Spinal cord (tissue), 10 donors: ENCODE measurements around the gene RAB3A. TPM values are rescaled to one million over a fixed set of nuclear protein-coding genes. Genes with fewer than 3 reads are reported as not detected.
A peak's percentile ranks its signal among the peaks of the same experiment; 100 is the strongest.

ENCODE experiments used
- DNase-seq, 6 donors: peaks; one replicate each; pipeline versions ENCODE4 v3.0.0 to v3.0.0-alpha.2; 2013 to 2015; ENCODE audit warnings: low spot score in 6 of 6, low read depth in 4 of 6
- H3K27ac ChIP-seq: one replicate; pipeline ENCODE4 v1.5.1; 2013; ENCODE audit warnings: low read depth, low read length, control low read depth
- H3K27me3 ChIP-seq: one replicate; pipeline ENCODE4 v1.6.1; 2013; ENCODE audit warnings: low read length; ENCODE audit not compliant: control insufficient read depth, insufficient read depth
- H3K36me3 ChIP-seq: one replicate; pipeline ENCODE4 v1.6.1; 2013; ENCODE audit warnings: low read length; ENCODE audit not compliant: control insufficient read depth, insufficient read depth
- H3K4me1 ChIP-seq: one replicate; pipeline ENCODE4 v1.6.1; 2013; ENCODE audit warnings: low read length; ENCODE audit not compliant: control insufficient read depth, insufficient read depth
- H3K4me3 ChIP-seq: one replicate; pipeline ENCODE4 v1.5.1; 2013; ENCODE audit warnings: low read depth, low read length, control low read depth
- H3K9me3 ChIP-seq: one replicate; pipeline ENCODE4 v1.6.1; 2013; ENCODE audit warnings: low read length; ENCODE audit not compliant: control insufficient read depth, insufficient read depth
- WGBS: methylation state at CpG from one replicate; pipeline ENCODE4 v1.1.5; 2013; ENCODE audit warnings: missing lambda C conversion rate; ENCODE audit not compliant: insufficient coverage; 5-methylcytosine and 5-hydroxymethylcytosine counted together
- polyA plus RNA-seq, 2 donors: library from polyadenylated mRNA; unstranded; fragments of 120-200 nt; gene quantifications; one replicate each; pipeline ENCODE4 v1.2.1, GENCODE V29; 2013; ENCODE audit not compliant: insufficient read length in 2 of 2
- total RNA-seq, 2 donors: library from RNA; depleted of rRNA in 1 of 2; stranded (reverse); fragments of 120-200 nt in 1 of 2; fragments of >200 nt in 1 of 2; gene quantifications; one replicate each; pipeline versions ENCODE4 v1.2.3 to v1.2.4, GENCODE V29; 2013 to 2014
- donor health status: healthy.

RAB3A gene
- total and polyA plus RNA-seq, 4 donors: 26.7 to 342 (median 211) TPM

GRCh38 chr19:18224525-18225354, 20.9 kb upstream of the RAB3A start:
- Histone ChIP-seq H3K27me3 (peaks cover 47% of the 10 kb centered on the region), H3K36me3 (no peaks in the 10 kb centered on the region), H3K9me3 (no peaks in the 10 kb centered on the region), H3K4me3 (peak overlapping the region; percentile 39), H3K27ac (no peak overlapping the region), H3K4me1 (peaks cover 26% of the 10 kb centered on the region)
- 1% methylated on average over 80 of the region's 81 CpGs for WGBS
- DNase-seq: peak; percentile 95 to 99 (median 96)

GRCh38 chr19:18223860-18224524, 20.1 kb upstream of the RAB3A start:
- WGBS: 4% methylated on average over 35 of the region's 39 CpGs
- peaks cover 49% of the 10 kb centered on the region for H3K27me3 ChIP-seq
- H3K4me1 ChIP-seq: peaks cover 26% of the 10 kb centered on the region
- H3K27ac ChIP-seq: no peak overlapping the region
- DNase-seq: peak in 1 of 6 donors; percentile 40
- no peaks in the 10 kb centered on the region for H3K9me3 ChIP-seq
- H3K36me3 ChIP-seq: peaks cover 2% of the 10 kb centered on the region
- H3K4me3 ChIP-seq: peak overlapping the region; percentile 37

GRCh38 chr19:18221815-18222725, 18.2 kb upstream of the RAB3A start:
- H3K9me3 ChIP-seq: no peaks in the 10 kb centered on the region
- peaks cover 26% of the 10 kb centered on the region for H3K4me1 ChIP-seq
- peaks cover 3% of the 10 kb centered on the region for H3K36me3 ChIP-seq
- peaks cover 49% of the 10 kb centered on the region for H3K27me3 ChIP-seq
- 85% methylated on average over 21 of the region's 25 CpGs for WGBS
- no peak for DNase-seq
- no peak overlapping the region for H3K27ac ChIP-seq
- H3K4me3 ChIP-seq: no peak overlapping the region

- H3K27ac ChIP-seq: no peak overlapping the region
- no peaks in the 10 kb centered on the region for H3K9me3 ChIP-seq
- WGBS: 3% methylated on average over 18 of the region's 33 CpGs
- H3K27me3 ChIP-seq: peaks cover 38% of the 10 kb centered on the region
- H3K36me3 ChIP-seq: peaks cover 3% of the 10 kb centered on the region
- H3K4me1 ChIP-seq: peaks cover 21% of the 10 kb centered on the region
- DNase-seq: no peak
- H3K4me3 ChIP-seq: no peak overlapping the region
Observed at GRCh38 chr19:18220632-18221275, 16.9 kb upstream of the RAB3A start.

GRCh38 chr19:18219911-18220631, 16.2 kb upstream of the RAB3A start:
- Histone ChIP-seq H3K27ac (no peak overlapping the region), H3K4me3 (no peak overlapping the region), H3K36me3 (peaks cover 3% of the 10 kb centered on the region), H3K9me3 (no peaks in the 10 kb centered on the region), H3K4me1 (peaks cover 15% of the 10 kb centered on the region), H3K27me3 (peaks cover 31% of the 10 kb centered on the region)
- 63% methylated on average over 28 of the region's 28 CpGs for WGBS
- no peak for DNase-seq

GRCh38 chr19:18218600-18218999, 14.8 kb upstream of the RAB3A start:
- peaks cover 3% of the 10 kb centered on the region for H3K36me3 ChIP-seq
- no peak overlapping the region for H3K4me3 ChIP-seq
- H3K27me3 ChIP-seq: peaks cover 19% of the 10 kb centered on the region
- DNase-seq: no peak
- no CpG with 5 or more reads among the region's 3 CpGs for WGBS
- H3K9me3 ChIP-seq: no peaks in the 10 kb centered on the region
- no peaks in the 10 kb centered on the region for H3K4me1 ChIP-seq
- H3K27ac ChIP-seq: no peak overlapping the region

GRCh38 chr19:18218159-18218558, 14.3 kb upstream of the RAB3A start:
- H3K4me1 ChIP-seq: no peaks in the 10 kb centered on the region
- H3K36me3 ChIP-seq: peaks cover 3% of the 10 kb centered on the region
- 89% methylated on average over 17 of the region's 17 CpGs for WGBS
- no peak for DNase-seq
- no peak overlapping the region for H3K27ac ChIP-seq
- H3K9me3 ChIP-seq: no peaks in the 10 kb centered on the region
- H3K4me3 ChIP-seq: no peak overlapping the region
- H3K27me3 ChIP-seq: peaks cover 19% of the 10 kb centered on the region

GRCh38 chr19:18216789-18217188, 12.9 kb upstream of the RAB3A start:
- peaks cover 3% of the 10 kb centered on the region for H3K36me3 ChIP-seq
- H3K9me3 ChIP-seq: no peaks in the 10 kb centered on the region
- H3K4me1 ChIP-seq: no peaks in the 10 kb centered on the region
- no peak overlapping the region for H3K4me3 ChIP-seq
- 96% methylated on average over 6 of the region's 8 CpGs for WGBS
- no peak overlapping the region for H3K27ac ChIP-seq
- DNase-seq: no peak
- peaks cover 18% of the 10 kb centered on the region for H3K27me3 ChIP-seq
